ENCODE data around the gene ZFR2.
"Not testable (repeated sequence)": the region's sequence is repeated elsewhere in the genome, so short reads cannot be mapped to it uniquely, and the experiment has no call there.

The ZFR2 gene

GRCh38 chr19:3868770-3869456 is at the start of gene ZFR2:
TSS of gene ZFR2 (minus strand) at chr19:3869038. CDS start at chr19:3869017, 21 bp downstream.
- no peak for DNase-seq

- DNase-seq, result no peak
Measured at GRCh38 chr19:3916033-3916432, 47.2 kb upstream of the ZFR2 start.

GRCh38 chr19:3914199-3914598 is 45.4 kb upstream of the ZFR2 start:
- no peak for DNase-seq

- DNase-seq, result no peak
Measured at GRCh38 chr19:3910105-3910504, 41.3 kb upstream of the ZFR2 start.

GRCh38 chr19:3908266-3909054 is 39.6 kb upstream of the ZFR2 start:
- no peak for DNase-seq

- DNase-seq, result no peak
Measured at GRCh38 chr19:3907626-3908265, 38.9 kb upstream of the ZFR2 start.

- no peak for DNase-seq
Measured at GRCh38 chr19:3904233-3904632, 35.4 kb upstream of the ZFR2 start.

- DNase-seq, result no peak
Measured at GRCh38 chr19:3902317-3902973, 33.6 kb upstream of the ZFR2 start.

- DNase-seq, result no peak
Measured at GRCh38 chr19:3899531-3900294, 30.9 kb upstream of the ZFR2 start.

- no peak for DNase-seq
Measured at GRCh38 chr19:3898426-3898825, 29.6 kb upstream of the ZFR2 start.

- no peak for DNase-seq
Measured at GRCh38 chr19:3897936-3898335, 29.1 kb upstream of the ZFR2 start.

- no peak for DNase-seq
Measured at GRCh38 chr19:3895788-3896187, 26.9 kb upstream of the ZFR2 start.

GRCh38 chr19:3894959-3895358 is 26.1 kb upstream of the ZFR2 start:
- not testable (repeated sequence) for DNase-seq

- DNase-seq, result no peak
Measured at GRCh38 chr19:3893509-3894179, 24.8 kb upstream of the ZFR2 start.

GRCh38 chr19:3890591-3890990 is 21.8 kb upstream of the ZFR2 start:
- no peak for DNase-seq

- DNase-seq, result no peak
Measured at GRCh38 chr19:3882041-3882384, 13.2 kb upstream of the ZFR2 start.

GRCh38 chr19:3881272-3882040 is 12.6 kb upstream of the ZFR2 start:
- DNase-seq, result no peak

- no peak for DNase-seq
Measured at GRCh38 chr19:3880471-3881271, 11.8 kb upstream of the ZFR2 start, which contains the start of gene ATCAY. TSS of gene ATCAY (plus strand) at chr19:3880685. CDS start at chr19:3885768, 5,083 bp downstream.

- no peak for DNase-seq
Measured at GRCh38 chr19:3879656-3880055, 10.8 kb upstream of the ZFR2 start.

- DNase-seq, result not testable (repeated sequence)
Measured at GRCh38 chr19:3874695-3875094, 5.9 kb upstream of the ZFR2 start.

Data from fibroblast of upper back skin (primary cell).